NCI-H774 (cell line): ENCODE results near the gene ACSS3.
A peak's percentile ranks its signal among the peaks of the same experiment; 100 is the strongest.
"Not testable (repeated sequence)": the region's sequence is repeated elsewhere in the genome, so short reads cannot be mapped to it uniquely, and the experiment has no call there.

Source experiments
- DNase-seq: peaks from one replicate; lab custom pipeline; 2025; lab: John Stamatoyannopoulos, UW

ACSS3 gene

DNA sequence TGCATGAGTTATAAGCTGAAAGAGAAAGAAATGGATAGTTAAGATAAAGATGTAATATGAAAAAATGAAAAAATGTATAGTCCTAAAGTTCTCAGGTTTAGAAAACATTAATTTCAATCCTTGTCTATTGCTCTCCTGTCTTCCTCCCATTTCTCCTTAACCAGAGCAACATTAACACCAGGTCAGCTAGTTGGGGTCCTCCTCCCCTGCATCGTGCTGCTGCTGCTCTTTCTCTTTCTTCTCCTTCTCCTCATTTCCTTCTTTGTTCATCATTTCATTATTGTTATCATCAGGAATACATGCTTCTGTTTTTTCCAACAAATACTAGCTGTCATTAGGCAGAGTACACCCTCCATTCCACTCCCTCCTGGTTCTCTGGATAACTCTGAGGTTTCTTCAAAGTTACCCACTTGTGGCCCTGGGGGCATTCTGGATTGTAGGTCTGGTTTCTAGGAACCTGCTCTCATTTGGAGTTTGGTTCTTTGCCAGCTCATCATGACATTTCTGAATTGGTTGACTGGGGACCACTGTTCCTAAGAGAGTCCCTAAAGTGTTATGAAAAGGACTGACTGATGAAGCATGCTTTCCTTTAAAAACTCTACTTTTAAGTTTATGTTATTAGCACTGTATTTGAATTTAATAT, 17.0 kb downstream of the ACSS3 start:
- no peak for DNase-seq

- DNase-seq, result no peak
Measured at GRCh38 chr12:81095501-81096232, 17.8 kb downstream of the ACSS3 start.

GRCh38 chr12:81105687-81106086, 27.8 kb downstream of the ACSS3 start:
- DNase-seq, result no peak

DNA sequence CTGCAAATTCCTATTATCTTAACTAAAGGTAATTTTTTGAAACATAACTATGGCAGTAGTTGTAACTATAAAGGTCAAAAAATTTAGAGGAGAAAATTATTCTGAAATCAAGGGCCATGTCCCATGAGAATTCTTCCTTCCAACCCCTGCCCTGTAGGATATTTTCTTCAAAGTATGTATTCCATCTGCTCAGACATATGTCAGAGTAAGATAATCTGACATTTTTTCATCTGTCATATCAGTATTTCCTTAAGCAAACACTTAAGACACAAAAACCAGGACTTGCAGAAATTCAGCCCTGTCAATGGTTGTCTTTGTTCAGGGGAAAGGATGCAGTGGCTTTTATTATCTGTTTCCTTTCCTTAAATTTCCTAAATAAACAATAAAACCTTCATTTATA, 36.3 kb downstream of the ACSS3 start:
- no peak for DNase-seq

- DNase-seq, result not testable (repeated sequence)
Measured at GRCh38 chr12:81119069-81119468, 41.2 kb downstream of the ACSS3 start.

DNA sequence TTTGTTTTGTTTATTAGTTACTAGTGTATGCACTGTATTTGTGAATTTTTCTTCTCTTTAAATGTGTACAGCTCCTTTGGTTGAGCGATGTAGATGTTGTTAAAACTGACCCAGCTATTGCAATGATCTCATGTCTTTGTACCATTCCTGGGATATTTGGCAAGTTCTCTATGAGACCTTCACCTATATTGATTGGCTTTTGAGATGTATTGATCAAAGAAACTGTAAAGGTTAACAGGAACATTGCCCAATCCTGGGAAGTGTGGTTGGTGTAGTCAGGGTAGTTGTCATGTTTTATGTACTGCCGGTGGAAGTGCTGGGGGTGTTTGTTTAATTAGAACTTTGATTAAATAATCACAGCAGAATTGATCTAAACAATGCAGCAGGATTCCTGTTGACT, 43.1 kb downstream of the ACSS3 start:
- no peak for DNase-seq

DNA sequence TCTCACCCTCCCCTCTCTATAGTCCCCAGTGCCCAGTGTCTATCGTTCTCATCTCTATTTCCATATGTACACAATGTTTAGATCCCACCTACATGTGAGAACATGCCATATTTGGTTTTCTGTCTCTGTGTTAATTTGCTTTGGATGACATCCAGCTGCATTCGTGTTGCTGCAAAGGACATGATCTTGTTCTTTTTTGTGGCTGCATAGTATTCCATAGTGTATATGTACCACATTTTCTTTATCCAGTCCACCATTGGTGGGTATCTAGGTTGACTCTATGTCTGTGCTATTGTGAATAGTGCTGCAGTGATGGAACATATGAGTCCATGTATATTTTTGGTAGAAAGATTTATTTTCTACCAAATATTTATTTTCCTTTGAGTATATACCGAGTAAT, 45.7 kb downstream of the ACSS3 start:
- DNase-seq, result no peak

DNA sequence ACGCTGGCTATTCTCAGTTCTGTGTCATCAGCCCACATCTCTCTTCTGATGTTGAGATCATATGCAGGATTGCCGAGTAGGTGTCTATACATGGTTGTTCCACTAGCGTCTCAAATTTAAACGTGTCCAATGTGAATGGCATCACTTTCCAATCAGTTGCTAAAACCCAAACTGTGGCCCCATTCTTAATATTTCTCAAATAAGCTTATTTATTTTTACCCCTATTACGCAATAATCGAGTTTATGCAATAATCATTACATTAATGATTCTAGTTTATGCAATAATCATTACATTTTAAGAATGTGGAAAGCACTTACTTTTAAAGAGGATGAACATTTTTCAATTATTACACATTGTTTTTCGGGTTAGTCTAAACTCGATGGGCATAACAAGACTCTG, 47.8 kb downstream of the ACSS3 start:
- no peak for DNase-seq

- DNase-seq, result peak; percentile 54
Measured at GRCh38 chr12:81128930-81129554, 51.2 kb downstream of the ACSS3 start.

DNA sequence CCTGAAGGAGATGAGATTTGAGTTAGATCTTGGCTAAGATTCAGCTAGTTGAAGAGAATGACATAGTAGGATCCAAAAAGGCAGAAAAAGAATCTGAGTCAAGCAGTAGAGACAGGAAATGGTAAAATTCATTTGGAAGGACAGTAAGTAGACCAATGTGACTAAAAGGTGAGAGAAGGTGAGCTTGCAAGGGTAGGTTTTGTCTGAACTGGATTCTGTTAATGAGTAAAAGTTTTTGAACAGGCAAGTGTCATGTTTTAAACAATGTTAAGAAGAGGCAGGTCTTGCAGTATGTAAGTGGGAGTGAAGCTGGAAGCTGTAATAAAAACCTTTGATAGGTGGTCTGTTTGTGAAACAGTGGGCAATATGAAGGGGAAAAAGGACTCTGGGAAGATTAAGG, 58.6 kb downstream of the ACSS3 start:
- DNase-seq, result no peak

DNA sequence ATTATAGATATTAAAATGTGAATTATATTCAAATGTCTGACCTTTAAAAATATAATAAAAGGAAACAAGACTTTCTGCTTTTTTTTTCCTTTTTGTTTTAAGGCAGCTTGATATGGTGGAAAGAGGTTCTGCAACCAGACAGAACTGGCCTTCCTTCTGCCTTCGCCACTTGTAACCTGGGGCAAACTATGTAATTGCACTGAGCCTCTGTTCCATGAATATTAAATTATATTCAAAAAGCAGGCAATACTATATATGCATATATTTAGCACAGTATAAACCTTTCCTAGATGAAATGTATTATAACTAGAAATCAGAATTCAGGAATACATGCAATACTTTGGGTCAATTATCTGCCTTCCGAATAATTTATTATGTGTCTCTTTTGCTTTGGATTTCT, 59.9 kb downstream of the ACSS3 start:
- DNase-seq, result no peak

DNA sequence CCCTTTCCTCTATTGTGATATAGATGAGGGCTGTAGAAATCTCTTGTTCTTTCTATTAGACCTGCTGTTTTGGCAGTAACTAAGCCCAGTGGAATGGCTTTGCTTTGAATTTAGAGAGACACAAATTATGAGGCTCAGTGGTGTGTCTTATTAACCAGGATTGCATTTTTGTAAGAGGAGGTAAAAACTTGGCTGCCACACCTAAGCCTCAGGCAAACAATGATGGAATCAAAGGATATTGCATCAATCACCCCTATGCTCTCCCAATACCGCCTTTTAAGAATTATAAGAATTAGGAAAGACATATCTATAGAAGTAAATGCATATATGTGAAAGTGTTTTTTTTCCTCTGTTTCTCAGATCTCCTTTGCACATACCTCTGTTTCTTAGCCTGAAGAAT, 63.3 kb downstream of the ACSS3 start:
- no peak for DNase-seq

DNA sequence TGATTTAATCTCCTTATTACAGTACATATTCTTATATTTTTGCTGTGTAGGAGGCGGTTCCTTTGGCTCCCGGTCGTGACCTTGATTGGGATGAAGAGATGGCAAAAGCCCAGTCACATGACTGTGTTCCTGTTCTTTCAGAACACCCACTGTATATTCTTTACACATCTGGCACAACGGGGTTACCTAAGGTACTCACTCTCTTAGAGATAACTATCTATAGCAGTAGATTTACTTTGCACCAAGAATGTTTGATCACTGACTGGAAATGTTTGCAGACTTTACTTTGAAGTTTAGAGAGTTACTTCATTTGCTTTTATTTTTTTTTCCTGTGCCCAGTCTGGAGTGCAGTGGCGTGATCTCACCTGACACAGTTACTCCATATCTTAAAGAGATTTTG, 65.2 kb downstream of the ACSS3 start:
- no peak for DNase-seq

DNA sequence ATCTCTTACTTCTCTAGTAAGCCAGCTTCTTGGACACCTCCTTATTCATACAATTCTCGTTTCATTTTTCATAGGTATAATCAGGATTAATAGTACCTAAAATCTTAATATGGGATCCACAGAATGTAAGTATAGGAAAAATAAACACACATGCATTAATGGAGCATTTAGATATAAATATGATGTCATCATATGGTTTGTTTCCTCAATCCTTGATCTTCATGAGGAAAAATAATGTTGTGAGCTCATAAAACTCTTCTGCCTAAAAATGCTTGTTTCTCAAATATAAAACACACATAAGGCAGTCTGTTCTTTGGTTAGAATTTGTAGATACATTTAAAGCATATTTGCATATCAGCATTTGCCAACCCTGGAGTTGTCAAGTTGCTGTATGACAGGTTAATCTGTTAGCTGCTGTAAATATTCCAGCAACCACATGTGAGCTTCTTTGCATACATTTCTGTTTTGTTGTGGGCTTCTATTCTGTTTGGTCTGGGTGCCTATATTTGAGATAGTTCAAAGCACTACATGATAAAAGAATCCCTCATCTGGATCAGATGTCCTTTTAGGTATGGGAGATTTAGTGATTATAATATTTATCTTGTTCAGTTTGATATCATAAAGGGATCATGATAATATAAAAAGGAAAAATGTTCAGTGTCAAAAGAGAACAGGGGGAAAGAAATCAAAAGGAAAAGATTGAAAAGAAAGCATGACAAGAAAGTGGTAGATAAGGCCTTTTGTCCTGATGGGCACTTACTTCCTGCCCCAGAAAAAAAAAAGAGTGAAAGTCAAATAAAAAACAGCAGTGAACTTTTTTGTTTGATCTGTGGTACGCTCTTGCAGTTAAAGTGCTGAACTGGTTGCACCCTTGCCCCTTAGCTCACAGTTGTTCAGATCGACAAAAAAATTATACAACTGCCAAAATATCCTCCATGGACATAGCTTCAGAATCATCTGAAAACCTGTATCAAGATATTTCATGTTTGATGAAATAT, 68.6 kb downstream of the ACSS3 start:
- no peak for DNase-seq

DNA sequence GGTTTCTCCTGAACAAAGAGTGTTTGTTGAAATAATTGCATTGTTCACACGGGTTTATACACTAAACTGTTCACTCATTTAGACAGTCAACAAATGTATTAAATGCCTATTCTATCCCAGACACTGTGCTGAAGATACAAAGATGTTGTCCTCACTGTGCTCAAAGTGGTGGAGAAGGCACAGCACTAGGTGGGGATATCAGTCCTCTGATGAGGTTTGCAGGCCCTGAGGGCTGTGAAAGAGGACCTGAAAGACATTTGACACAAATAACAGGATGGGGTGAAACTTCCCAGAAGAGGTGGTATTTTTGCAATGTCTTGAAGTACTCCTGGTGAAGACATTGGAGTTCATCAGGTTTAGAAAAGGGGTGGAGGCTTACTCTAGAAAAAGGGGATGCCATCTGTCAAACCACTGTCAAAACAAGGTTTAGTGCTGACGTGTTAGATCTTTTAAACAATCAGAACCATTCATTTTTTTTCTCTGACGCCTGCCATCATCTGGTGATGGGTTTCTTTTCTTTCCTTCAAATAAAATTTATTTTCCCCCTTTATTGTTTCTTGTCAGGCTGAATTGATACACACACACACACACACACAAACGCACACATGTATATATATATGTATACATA, 69.5 kb downstream of the ACSS3 start:
- no peak for DNase-seq

DNA sequence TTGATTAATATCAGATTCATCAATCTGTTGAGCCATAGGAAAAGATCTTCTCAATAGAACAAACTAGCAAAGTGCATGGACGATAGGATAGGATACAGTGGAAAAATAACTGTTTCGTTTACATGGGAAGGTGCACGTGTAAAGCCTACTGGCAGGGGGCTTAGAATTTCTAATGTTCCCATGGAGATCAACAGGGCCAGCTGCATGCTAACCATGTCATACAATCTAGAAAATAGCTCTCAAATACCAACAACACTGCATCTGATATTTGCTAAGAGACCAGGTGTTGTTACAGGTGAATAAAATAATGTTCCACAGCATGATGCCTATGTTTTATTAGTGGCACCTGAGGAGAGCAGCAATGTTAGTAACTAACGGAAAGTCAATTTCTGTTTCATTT, 72.5 kb downstream of the ACSS3 start:
- DNase-seq, result peak; percentile 90

DNA sequence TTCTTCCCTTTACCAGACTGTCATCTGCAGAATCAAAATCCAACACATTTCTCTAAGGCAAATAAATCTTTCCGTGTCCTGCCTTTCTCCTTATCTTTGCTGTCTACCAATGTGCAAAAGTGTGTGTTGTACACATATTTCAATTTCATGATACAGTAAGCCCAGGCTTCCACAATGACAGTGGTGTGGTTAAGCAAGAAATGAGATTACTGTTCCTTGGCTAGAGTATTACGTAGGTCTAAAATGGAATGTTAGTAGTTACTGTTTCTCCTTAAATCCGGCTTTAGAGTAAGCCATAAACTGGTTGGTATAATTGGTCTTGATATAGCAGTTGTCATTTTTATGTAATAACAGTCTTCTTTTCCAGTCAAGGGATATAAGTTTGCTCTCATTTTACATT, 82.0 kb downstream of the ACSS3 start:
- DNase-seq, result no peak

DNA sequence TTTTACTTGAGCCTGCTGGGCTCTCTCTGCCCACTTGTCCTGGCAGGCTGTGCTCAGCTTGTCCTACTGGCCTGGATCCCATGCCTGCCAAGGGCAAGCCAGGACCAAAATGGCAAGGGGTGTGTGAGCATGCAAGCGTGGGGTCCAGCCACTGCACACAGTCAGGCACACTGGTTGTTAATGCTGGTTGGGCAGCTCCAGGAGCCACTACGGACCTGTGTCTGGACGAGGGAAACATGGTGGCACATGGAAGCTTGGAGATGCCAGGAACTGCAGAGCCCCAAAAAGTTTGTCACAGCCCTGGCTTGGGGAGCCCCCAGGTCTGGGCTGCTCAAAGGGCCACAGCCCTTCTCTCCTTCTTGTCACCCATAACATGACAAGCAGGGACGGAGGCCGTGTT, 83.8 kb downstream of the ACSS3 start:
- no peak for DNase-seq

DNA sequence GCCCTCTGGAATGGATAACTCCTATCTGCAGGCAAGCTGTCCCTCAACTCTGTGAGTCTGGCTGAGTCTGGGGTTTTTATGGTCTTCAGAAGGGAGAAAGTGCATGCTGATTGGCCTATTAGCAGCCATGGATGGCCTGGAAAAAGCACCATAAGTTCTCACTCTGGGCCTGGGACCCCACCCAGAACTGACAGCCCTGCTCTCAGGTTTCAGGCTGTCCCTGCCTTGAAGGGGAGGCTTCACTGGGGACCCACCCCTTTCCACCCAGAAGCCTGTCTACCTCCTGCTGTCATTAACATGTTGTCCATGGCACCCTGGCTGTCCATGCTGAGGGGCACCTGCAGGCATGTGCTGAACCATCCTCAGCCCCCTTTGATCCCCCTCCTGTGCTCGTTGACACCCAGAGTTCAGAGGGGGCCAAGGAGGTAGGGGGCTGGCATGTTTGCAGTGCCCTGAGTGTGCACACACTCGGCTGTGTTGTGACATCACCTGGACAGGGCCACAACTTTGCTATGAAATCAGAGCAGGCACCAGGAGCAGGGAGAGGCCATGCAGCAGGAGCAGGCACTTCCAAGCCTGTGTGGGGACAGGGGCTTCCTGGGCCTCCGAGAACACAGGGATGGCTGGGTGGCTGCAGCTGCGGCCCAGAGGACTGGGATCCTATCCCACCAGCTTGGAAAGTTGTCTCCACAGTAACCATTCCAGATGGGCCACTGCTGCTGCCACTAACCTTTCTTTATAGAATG, 84.7 kb downstream of the ACSS3 start:
- no peak for DNase-seq

DNA sequence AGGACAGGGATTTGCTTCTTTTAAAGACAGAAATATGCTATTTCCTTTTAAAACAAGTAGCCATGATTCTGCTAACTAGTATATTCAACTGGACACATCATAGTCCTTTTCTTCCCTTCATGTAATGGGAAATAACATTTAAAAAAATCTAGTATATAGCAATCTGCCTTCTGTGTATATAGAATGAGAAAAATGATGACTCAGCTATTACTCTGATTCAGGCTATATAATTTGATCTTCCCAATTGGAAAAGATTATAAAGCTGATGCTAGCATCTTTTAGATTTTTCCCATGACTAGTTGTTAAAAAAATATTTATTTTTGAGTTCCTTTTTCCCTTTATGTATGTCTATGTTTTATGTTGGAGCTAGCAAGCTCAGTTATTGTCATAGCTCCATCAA, 86.9 kb downstream of the ACSS3 start:
- no peak for DNase-seq

DNA sequence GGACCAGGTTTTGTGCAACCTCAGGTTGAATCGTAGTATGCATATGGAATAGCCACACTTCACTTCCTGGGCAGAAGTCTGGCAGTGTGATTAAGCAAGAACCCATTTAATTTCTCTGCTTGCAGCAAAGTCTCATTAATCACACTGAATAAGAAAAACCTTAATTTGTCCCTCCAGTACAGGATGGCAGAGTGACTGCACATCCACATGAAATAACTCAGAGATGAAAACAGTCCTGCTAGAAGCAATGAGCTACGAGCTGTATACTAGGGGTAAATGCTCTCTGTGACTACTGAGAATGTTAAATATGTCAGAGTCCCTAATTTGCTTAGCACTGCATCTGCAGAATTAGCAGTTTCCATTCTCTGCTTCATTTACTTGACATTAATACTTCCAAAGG, 88.9 kb downstream of the ACSS3 start:
- no peak for DNase-seq
